ENCODE results near the gene GABRD.

DNA sequence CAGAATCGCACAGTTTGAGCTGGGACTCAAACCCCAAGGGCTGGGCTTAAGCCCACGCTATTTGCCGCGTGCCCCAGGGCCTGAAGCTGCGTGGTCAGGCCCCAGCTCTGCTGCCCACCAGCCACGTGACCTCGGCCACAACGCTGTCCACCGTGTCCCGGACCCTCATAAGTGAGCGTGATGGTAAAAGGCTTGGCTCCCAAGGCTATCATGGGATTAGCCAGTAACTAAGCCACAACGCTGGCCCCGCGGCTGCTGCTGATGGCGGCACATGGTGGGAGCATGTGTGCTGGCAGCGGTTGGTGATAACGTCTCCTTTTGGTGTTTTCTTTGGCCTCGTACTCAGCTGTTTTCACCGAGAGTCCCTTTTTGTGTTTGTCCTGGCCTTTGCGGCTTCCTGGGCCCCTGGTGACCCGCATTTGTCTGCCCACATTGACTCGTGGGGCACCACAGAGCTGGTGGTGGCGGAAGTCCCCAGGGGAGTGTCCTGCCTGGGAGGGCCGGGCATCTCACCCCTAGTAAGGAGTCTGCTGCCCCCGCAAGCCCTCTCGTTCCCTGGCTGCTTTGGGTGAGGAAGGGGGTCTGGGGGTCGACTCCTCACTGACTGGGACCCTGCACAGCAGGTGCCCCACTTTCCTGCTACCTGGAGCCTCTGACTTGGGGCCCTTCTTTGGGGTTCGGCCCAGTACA is 60.4 kb downstream of the GABRD start:
- TF ChIP-seq EZH2 (IDR thresholded peaks at IDR 0.05; ENCODE audit: insufficient read depth, poor library complexity, severe bottlenecking): no peak
- no peak for TF ChIP-seq EZH2phosphoT487 (IDR thresholded peaks at IDR 0.05; ENCODE audit: insufficient read depth, low read depth)
